ENCODE measurements around the gene TOR1AIP2.
A peak's percentile ranks its signal among the peaks of the same experiment; 100 is the strongest.
"Not testable (repeated sequence)": the region's sequence is repeated elsewhere in the genome, so short reads cannot be mapped to it uniquely, and the experiment has no call there.

TOR1AIP2 gene

DNA sequence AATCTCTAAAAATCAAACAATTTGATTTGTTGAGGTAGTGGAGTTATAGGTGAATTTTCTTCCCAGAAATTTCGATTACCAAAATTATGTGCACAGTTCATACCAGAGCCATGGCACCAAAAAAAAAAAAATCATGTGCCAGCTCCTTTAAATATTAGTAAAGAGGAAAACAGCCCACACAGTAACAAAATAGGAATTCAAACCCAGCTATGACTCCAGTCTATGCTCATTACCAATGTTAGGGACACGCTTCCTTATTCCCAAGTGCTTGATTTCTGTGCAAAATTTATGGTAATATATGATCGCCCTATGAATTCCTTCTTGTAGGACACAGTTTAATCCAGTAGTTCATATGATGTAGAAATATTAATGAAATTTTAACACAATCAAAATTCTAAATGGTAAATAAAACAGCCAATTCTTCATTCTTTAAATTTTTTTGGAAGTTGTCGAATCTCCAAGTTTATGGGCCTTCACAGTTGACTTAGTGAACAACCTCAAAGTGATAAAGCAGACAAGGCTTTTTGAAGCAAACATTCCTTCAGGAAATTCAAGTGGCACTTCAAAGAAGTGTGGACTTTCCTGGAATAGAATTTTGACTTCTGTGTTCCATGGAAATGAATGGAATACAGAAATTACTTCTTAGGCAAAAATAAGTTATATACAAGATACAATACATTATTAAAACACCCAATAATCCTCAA is 1.9 kb downstream of the TOR1AIP2 start:
- no peak for DNase-seq

DNA sequence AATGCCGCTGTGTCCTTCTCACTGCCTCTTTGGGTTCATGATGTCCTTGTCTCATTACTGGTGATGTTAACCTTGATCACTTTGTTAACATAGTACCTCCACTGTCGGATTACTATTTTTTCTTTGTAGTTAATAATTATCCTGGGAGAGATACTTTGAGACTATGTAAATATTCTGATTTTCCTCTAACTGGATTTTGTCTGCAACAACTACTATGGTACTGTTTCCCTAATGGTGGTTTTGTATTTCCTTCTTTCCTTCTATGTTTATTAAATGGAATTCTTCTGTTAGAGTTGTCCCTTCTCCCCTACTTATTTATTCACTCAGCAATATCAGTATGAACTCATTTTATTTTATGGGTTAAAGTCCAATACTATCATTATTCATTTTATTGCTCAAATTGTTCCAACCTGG is 4.2 kb downstream of the TOR1AIP2 start:
- DNase-seq: no peak

DNA sequence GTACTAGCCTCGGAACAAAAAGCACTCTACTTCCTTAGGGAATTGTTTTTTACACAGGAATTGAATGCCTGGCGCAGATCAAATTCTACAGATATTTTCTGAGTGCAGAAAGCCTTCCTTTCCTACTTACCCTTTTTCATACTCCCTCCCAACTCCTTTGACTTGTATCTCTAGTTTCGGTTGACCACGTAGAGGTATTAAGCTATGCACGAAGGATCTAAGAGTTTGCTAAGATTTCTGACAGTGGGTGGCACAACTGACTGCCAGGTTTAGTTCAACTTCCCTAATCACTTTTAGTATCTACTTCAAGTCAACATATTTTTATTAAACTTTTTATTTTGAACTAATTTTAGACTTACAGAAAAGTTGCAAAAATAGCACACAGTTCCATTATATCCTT is 5.0 kb downstream of the TOR1AIP2 start:
- DNase-seq: no peak

GRCh38 chr1:179871940-179872339 is 5.7 kb downstream of the TOR1AIP2 start:
- no peak for DNase-seq

DNA sequence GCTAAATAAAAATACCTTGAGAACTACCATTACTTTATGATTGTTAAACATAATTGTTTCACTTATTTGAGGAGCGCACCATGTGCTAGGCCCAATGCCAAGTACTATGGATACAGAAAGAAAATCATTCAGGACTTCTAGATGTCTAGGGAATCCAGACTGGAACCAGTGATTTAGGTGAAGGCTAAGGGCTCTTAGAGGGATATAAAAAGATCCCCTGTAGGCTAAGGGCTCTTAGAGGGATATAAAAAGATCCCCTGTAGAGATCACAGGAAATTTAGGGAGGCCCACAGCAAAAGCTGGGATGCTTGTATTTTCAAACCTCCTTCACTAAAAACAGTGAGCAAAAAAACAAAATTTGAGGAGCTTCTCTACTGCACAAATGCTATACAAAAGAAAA is 6.7 kb downstream of the TOR1AIP2 start:
- DNase-seq: no peak

- DNase-seq: peak; percentile 35
Measured at GRCh38 chr1:179867493-179868330, 9.9 kb downstream of the TOR1AIP2 start.

- no peak for DNase-seq
Measured at GRCh38 chr1:179866616-179867015, 11.0 kb downstream of the TOR1AIP2 start.

DNA sequence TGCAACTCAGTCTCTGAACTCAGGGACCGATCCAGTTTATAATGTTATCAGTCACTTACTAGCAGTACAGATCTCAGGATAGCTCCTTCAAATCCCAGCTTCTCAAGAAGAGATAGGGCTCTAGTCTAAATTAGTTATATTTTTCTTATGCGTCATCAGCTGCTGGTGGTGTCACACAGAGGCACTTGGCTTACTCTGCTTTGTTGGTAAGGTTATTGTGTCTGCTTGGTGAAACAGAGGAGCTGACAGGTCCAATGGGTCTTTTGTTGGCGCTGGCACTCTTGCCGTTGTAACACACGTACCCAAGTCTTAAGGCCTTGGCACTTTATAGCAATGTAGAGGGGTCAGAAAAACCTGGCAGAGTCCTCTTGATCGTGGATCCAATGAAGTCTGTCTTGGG is 12.2 kb downstream of the TOR1AIP2 start:
- DNase-seq: no peak

GRCh38 chr1:179860652-179861051 is 17.0 kb downstream of the TOR1AIP2 start:
- no peak for DNase-seq

- no peak for DNase-seq
Measured at GRCh38 chr1:179857009-179857408, 20.6 kb downstream of the TOR1AIP2 start.

DNA sequence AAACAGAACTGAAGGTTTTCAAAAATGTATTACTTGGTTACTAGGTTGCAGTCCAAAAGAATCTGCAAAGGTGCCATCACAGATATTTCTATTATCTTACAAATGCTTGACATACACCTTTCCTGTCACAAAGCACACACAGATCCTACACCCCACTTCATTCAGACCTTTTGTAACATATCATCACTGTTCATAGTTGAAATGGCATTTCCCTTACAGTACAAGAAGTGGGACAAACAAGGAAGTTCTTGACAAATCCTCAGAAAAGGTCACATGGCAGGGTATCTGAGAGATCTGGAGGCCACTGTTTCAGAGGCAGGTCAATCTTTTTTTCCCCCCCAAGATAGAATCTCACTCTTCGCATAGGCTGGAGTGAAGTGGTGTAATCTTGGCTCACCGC is 21.3 kb downstream of the TOR1AIP2 start:
- DNase-seq: no peak

GRCh38 chr1:179855831-179856230 is 21.8 kb downstream of the TOR1AIP2 start:
- not testable (repeated sequence) for DNase-seq

DNA sequence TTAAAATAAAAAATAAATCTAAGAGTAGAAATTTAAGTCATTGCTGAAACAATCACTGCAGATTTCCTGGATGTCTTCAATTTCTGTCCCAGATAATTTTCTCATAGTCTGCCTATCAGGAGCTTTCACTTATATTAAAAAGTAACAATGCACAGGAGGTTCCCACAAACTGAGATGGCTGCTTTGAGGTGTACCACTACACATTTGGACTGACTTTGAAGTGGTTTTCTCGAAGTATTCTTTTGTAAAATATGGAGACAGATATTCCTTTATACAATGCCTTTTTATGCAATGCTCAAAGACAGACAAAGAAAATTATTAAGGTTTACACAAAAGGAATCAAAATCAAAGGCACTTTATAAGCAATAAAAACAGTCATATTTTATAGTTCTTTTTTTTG is 24.5 kb downstream of the TOR1AIP2 start:
- no peak for DNase-seq

GRCh38 chr1:179848233-179848632 is 29.4 kb downstream of the TOR1AIP2 start:
- DNase-seq: no peak

DNA sequence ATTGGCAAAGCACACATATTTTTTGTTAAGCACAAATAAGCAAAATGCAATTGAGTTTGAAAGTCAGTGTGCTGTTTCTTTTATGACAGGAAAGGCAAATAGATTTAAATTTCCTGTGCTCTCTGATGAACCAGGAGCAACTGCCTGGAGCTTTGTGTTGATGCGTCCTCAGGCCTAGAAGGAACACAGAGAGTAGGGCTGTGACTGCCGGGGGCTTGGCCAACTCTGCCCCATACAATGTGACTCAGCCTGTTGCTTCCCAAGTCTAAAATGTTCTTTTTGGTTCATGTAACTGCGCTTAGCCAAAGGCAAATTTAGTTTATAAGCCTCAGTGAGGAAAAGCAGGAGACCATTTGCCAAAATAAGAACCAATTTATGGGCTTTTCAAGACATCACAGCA is 37.5 kb downstream of the TOR1AIP2 start:
- no peak for DNase-seq

DNA sequence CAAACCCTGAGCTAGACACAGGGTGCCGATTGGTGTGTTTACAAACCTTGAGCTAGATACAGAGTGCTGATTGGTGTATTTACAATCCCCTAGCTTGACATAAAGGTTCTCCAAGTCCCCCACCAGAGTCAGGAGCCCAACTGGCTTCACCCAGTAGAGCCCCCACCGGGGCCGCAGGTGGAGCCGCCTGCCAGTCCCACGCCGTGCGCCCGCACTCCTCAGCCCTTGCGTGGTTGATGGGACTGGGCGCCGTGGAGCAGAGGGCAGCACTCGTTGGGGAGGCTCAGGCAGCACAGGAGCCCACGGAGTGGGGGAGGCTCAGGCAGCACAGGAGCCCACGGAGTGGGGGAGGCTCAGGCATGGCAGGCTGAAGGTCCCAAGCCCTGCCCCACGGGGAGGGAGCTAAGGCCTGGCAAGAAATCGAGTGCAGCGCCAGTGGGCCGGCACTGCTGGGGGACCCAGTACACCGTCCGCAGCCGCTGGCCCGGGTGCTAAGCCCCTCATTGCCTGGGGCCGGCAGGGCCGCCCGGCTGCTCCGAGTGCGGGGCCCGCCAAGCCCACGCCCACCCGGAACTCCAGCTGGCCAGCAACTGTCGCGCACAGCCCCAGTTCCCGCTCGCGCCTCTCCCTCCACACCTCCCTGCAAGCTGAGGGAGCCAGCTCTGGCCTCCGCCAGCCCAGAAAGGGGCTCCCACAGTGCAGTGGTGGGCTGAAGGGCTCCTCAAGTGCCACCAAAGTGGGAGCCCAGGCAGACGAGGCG is 40.7 kb downstream of the TOR1AIP2 start:
- not testable (repeated sequence) for DNase-seq

DNA sequence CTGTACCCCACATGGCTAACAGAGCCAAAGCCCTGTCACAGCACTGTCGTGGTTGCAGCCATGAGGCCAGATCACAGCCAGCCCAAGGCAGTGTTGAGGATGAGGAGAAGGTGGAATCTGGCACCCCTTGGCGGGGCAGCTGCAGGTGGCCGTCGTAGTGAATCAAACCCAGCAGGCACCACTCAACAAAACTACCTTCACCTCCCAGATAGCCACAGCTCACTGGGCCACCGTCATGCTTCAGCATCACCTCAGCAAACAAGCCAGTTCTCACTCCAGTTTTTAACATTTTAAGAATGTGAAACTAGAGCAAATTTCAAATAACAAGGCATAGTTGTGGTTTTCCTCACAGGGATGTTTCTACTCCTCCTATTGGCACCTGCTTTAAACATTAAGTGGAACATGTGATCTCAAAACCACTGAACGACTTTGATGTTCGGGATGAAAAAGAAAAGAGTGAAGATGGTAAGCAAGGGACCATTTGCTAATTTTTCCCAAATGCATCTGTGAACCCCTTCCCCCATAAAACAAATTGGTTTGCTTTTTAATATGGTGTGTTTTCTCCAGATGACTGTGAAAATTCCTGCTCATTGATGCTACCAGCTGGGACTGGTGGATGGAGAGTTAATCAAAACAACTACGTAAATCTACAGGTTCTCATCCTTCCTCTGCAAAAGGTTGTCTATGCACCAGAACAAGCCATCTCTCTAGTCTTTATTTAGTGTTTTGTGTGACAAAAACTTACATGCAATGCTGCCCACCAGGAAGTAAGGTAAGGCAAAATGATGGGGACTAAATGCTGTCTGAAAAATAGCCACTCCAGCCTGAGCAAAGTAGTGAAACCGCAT is 45.5 kb downstream of the TOR1AIP2 start:
- no peak for DNase-seq

- no peak for DNase-seq
Measured at GRCh38 chr1:179831225-179831624, 46.4 kb downstream of the TOR1AIP2 start.

GRCh38 chr1:179828554-179829110 is 49.0 kb downstream of the TOR1AIP2 start:
- DNase-seq: no peak

DNA sequence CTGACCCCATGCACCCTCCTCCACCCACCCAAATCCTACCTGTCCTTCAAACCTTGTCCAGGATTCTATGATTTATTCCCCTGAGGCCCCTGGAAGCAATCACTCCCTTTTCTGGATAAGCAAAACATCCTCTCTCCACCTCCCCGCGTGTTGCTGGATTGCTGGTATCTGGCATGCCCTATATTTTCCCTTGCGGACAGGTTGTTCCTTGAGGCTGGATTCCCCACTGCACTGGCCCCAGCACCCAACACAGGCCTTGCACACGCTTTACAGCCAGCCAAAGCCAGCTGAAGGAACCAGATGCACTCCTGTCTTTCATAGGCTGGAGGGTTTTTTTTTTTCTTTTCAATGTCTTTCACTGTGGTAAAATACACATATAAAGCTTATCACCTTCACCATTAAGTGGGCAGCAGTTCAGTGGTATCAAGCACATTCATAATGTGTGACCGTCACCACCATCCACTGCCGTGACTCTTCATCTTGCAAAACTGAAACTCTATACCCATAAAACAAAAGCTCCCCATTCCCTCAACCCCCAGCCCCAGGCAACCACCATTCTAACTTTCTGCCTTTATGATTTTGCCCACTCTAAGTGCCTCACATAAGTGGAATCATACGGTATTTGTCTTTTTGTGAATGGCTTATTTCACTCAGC is 50.9 kb downstream of the TOR1AIP2 start:
- DNase-seq: no peak

DNA sequence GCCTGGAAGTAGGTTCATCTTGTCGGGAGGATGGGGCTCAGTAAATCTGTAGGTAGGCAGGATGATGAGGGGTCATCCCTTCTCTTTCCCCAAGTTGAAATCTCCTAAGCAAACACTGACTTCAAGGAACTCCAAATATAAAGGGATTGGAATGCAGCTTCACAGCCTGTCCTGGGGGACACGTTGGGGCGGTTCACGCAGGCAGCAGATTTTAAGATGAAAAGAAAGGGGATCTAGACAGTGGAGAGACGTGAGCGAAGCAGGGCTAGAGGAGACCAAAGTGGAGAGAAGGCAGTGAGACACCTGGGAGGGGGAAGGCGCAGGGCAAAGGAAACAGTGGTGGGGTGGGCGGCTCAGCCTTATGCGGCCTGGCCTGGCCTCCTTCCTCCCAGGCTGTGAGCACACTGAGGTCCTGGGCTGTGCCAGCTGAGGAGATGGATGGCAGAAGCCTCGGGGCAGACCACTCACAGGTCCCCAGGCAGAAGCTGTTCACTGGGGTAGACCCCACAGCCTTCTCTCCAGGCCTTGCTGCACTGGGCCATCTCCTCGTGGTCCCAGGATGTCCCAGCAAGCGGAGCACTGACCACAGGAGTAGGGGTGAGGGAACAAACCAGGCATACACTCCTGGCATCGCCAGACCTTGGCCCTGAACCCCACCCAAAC is 51.7 kb downstream of the TOR1AIP2 start:
- no peak for DNase-seq
